Suprapubic skin (tissue), 3 donors: ENCODE results near the gene MYH14.

Experiments used
- CTCF ChIP-seq, 2 donors: fragments of 200-600 bp in 1 of 2; fragments of 450-650 bp in 1 of 2; sonication (generic) in 1 of 2; IDR thresholded peaks; one replicate each; pipeline ENCODE4 v1.5.1; 2016 to 2019; ENCODE audit warnings: antibody characterized with exemption in 2 of 2, mild to moderate bottlenecking in 1 of 2, moderate library complexity in 1 of 2
- EP300 ChIP-seq: sonication (generic); formaldehyde crosslinking; IDR thresholded peaks from one replicate; pipeline ENCODE4 v1.6.1; 2017; ENCODE audit warnings: antibody characterized with exemption

GRCh38 chr19:50287331-50287730, 83.9 kb downstream of the MYH14 start:
- TF ChIP-seq CTCF (IDR thresholded peaks at IDR 0.05) (no peak), EP300 (no peak)
